K562 (cell line): ENCODE data around the gene SMURF1.

Source experiments
- GABPA ChIP-seq: fragments of 200-800 bp; sonication (Bioruptor generic); conservative IDR thresholded peaks from 2 replicates; pipeline ENCODE4 v1.6.1; 2016; ENCODE audit warnings: low read depth, missing genetic modification characterization, missing compliant biosample characterization
- TF ChIP-seq, protein P1 (sequence below), 2 experiments: fragments of 450-650 bp in 1 of 2; sonication (generic) in 1 of 2; formaldehyde crosslinking in 1 of 2; IDR thresholded peaks in 1 of 2; conservative IDR thresholded peaks in 1 of 2; 2 replicates each; pipeline versions ENCODE4 v1.6.1 to v1.8.1; 2016 to 2023; ENCODE audit warnings: mild to moderate bottlenecking in 2 of 2, moderate library complexity in 2 of 2, inconsistent platforms in 1 of 2, missing genetic modification reagents in 1 of 2
- TF ChIP-seq, protein P2 (sequence below): sonication (generic); formaldehyde crosslinking; IDR thresholded peaks from 2 replicates; pipeline ENCODE4 v1.8.1; 2023; ENCODE audit warnings: mild to moderate bottlenecking, missing genetic modification reagents

DNA sequence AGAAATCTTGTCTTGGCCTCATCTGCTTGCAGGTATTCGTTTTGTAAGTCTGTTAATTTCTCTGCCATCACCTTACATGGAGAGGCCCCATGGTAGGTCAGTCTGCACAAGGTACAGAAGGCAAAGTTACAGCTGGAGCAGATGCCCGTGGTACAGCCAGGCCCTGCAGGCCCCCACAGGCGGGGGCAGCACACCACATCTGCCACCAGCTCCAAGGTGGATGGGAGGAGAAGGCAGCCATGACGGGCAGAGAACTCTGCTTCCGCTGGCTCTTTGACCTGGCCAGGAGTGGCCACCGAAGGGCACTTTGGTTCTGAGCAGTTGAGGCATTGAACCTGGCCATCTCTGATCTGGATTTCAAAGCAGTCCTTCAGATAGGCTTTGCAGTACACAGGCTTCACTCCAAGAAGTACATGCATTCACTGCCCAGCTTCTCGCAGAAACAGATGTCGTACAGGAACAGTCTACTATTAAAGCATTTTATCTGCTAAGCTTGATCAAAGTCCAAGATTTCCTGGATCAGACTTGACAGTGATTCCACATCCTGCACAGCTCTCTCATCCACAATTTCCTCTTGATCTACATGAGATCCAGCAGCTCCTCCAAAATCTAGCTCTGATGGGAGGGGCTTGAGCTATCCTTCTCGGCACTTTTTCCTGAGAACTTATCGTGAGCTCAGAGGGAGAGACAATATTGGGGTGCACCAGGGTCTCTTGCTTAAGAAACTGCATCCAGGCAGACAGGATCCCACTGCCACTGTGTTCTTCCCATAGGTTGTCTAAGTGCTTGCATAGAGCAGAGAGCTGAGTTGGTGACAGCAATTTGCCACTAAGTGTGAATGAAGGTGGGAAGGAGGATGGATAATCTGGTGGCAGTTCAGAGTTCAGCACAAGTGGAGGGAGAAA lies 144.8 kb downstream of the SMURF1 start:
- TF ChIP-seq, protein P1, sequence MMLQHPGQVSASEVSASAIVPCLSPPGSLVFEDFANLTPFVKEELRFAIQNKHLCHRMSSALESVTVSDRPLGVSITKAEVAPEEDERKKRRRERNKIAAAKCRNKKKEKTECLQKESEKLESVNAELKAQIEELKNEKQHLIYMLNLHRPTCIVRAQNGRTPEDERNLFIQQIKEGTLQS (IDR thresholded peaks at IDR 0.05) = no peak
- TF ChIP-seq, protein P1 (CRISPR knock-in tag; conservative IDR thresholded peaks at IDR 0.05) = no peak
- TF ChIP-seq, protein P2, sequence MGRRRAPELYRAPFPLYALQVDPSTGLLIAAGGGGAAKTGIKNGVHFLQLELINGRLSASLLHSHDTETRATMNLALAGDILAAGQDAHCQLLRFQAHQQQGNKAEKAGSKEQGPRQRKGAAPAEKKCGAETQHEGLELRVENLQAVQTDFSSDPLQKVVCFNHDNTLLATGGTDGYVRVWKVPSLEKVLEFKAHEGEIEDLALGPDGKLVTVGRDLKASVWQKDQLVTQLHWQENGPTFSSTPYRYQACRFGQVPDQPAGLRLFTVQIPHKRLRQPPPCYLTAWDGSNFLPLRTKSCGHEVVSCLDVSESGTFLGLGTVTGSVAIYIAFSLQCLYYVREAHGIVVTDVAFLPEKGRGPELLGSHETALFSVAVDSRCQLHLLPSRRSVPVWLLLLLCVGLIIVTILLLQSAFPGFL = no peak
- no peak for TF ChIP-seq GABPA
